GM19043 (cell line): Measurements from ENCODE around the gene FBXW5.

Experiments
- ATAC-seq: cut with Tn5 transposase; IDR thresholded peaks from one replicate; pipeline ENCODE4 v1.9.1; 2021; ENCODE audit warnings: low read depth; ENCODE audit not compliant: unreplicated experiment

Gene FBXW5

DNA sequence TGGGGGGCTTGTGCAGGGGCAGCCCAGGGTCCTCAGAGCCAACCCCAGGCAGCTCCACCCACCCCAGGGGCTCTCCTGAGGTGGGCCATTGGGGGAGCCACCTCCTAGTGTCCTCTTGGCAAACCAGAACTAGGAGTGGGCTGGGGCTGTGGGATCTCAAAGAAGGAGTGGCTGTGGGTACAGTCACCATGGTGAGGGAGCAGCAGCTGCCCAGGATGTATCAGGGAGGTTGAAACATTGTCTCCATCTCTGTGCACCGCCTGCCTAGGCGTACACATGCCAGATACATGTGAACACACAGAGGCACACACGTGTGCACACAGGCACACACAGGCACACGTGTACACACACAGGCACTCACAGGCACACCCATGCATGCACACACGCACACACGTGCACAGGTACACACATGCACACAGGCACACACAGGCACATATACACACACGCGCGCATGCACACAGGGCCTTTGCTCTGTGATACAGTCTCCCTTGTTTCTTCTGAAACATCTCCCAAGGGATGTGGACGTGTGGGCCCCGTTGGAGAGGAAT lies 18.2 kb upstream of the FBXW5 start:
- ATAC-seq, result no peak

DNA sequence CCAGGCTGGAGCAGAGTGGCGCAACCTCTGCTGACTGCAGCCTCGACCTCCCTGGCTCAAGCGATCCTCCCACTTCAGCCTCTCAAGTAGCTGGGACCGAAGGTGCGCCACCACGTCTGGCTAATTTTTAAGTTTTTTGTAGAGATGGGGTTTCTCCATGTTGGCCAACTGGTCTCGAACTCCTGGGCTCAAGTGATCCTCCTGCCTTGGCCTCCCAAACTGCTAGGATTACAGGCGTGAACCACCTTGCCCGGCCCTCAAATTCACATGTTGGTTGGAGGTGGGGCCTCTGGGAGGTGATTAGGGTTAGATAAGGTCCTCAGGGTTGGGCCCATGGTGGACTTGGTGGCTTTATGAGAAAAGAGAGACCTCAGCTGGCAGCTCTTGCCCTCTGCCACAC lies 17.6 kb upstream of the FBXW5 start:
- ATAC-seq, result no peak

DNA sequence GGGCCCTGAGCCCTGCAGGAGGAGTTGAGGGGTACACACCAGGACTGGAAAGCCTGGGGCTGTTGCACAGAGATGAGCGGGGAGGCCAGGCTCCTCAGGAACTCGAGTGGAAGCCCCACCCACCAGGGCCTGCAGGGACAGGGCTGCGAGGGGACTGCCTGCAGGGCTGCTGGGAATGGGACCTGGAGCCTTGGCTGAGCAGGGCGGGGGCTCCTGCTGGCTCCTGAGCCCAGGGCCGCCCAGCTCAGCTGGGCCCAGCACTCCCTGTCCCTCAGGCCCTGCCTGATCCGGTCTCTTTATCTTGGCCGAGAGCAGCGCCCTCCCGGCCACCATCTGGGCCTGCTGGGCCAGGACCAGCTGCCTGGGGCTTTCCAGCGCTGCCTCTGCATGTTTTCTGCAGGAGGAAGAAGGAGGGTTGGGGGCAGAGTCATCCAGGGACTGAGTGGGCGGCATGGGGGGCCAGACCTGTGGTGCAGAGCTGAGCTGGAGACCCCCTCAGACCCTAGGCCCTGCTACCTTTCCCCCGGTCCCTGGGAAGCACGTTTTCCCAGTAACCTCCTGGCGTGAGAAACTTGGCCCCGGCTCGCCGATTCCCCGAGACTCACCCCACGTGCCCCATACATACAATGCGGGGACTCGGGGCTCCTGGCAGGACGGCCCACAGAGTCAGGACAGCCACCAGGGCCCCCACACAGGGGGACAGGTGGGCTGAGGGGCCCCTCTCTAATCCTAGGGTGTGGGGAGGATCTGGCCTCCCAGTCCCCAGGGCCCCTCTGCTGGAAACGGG lies 16.9 kb upstream of the FBXW5 start:
- no peak for ATAC-seq

DNA sequence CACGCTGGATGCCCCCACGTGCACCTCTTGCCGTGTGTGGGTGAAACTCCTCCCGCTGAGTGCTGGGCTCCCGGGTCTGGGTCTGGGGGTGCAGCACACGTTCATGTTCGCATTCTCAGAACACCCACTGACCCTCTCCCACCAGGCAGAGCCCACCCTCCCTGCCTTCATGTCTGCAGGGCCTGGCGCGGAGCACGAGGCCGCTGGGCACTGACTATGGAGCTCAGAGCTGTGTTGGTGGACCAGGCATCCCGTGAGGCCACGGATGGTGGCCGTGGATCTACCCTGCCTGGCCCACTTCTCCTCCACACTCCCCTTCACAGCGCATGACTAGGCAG lies 16.4 kb upstream of the FBXW5 start:
- no peak for ATAC-seq

DNA sequence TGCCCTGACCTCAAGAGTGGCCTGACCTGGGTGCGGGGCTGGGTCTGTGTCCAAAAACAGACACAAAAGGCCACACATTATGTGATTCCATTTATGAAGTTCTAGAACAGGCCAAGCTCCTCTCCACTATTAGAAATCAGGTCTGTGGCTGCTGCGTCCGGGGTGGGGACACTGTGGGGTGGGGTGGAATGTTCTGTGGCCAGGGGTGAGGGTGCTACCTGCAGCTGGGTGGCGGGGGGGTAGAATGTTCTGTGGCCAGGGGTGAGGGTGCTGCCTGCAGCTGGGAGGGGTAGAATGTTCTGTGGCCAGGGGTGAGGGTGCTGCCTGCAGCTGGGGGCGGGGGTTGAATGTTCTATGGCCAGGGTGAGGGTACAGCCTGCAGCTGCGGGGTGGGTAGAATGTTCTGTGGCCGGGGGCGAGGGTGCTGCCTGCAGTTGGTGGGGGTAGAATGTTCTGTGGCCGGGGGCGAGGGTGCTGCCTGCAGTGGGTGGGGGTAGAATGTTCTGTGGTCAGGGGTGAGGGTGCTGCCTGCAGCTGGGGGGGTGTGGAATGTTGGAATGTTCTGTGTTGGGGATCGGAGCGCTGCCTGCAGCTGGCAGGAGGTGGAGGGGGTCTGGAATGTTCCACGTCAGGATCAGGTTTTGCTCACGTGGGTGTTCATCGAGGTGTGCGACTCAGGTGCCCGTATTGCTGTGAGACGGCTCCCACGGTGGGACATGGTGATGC lies 15.8 kb upstream of the FBXW5 start:
- ATAC-seq, result no peak

DNA sequence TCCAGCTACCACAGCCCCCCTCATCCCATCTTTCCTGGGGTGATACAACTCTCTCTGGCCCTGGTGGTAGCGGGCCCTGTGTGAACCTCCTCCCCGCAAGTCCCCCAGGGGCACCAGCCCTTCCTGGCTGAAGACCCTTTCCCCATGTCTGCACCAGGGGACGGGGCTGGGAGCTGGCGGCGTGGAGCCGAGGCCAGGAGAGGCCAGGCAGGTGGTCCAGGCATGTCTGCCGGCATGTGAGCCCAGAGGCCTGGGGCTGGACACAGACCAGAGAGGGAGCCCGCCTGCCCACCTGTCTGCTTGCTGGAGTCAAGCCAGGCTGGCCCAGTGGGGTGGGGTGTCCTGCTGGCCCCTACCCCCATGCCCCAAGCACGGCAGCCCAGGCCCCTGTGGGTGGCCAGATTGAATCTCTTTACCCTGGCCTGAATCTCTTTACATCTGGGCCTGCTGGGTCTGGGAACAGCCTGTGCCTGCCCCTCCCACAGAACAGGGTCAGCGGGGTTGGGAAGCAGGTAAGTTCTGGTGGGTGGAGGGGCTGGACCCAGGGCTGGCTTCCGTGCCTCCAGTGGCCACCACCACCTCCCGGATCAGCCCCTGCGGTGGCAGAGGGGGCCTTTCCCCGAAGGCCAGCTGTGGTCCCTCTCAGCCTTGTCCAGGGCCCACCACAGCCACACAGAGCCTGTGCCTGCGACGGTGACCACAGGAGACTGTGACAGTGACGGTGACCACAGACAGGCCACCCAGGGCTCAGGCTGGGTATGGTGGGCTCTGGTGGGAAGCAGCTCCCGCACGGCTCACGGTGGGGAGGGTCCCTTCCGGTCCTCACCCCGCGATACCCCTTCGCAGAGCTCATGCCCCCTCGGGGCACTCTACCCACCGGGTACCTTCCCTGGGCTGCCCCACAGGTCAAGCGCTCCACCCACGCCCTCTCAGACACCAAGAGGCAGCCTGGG lies 14.6 kb upstream of the FBXW5 start:
- no peak for ATAC-seq

DNA sequence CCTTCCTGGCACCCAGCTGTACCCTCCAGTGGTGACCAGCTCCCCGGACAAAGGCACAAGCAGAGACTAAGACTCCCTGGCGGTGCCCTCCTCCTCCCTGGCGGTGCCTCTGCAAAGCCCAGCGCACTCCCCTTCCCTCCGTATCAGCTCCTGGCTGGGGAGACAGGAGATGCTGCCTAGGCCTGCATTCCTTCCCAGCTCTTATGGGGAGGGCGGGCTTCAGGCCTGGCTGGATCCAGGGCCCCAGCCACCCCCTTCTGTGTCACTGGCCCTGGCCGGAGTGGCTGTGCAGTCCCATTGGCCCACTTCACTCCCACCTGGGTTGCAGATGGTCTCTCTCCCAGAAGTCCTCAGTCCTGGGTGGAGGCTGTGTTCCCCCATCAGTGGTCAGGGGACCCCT lies 13.9 kb upstream of the FBXW5 start:
- ATAC-seq, result no peak

DNA sequence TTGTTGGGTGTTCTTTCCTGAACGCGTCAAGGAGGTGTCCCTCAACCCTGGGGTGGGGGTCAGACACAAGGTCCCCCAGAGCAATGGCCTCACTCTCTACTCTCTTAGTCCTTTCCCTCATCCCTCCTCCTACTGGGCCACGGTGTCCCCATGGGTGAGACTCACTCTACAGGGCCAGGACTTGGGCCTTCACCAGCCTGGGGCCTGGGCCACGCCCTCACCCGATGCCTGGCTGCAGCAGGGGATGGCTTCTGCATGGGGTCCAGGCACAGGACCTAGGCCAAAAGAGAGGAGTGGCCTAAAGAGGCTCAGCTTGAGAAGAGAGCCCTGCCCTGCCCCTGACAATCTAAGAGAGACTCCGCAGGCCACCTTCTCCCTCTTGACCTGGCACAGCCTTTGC lies 13.4 kb upstream of the FBXW5 start:
- no peak for ATAC-seq

DNA sequence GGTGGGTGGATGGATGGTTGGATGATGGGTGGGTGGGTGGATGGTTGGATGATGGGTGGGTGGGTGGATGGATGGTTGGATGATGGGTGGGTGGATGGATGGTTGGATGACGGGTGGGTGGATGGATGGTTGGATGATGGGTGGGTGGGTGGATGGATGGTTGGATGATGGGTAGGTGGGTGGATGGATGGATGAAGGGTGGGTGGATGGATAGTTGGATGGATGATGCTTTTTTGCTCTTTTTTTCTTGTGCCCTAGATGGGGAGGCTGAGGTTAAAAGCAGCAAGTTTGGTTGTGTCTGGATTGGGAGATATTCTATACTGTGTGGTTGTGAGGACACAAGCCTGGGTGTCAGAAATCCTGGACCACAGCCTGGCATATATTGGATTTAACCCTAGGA lies 12.9 kb upstream of the FBXW5 start:
- no peak for ATAC-seq

DNA sequence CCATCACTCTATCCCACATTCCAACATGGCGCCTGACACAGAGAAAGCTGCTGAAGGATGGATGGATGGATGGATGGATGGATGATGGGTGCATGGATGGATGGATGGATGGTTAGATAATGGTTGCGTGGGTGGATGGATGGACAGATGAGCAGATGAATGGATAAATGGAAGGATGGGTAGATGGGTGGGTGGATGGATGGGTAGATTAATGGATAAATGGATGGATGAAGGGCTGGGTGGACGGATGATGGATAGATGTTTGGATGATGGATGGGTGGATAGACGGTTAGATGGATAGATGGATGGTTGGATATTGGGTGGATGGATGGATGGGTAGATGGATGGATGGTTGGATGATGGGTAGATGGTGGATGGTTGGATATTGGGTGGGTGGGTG lies 12.1 kb upstream of the FBXW5 start:
- ATAC-seq, result no peak

DNA sequence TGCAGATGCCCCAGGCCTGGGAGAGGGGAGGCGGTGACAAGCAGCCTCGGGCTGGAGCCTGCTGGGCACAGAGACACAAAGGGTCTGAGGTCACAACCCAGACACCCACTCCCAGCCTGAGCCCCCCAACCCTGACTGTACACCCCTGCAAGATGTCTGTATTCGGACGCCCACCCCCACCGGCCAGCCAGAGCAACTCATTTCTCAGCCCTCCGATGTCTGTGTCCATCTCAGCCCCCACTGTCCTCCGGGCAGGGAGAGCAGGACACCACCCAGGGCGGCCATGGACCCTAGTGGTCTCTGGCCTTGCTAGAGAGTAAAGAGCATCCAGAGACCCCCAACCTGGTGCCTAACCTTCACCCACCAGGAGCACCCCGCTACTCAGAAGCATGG lies 11.4 kb upstream of the FBXW5 start:
- ATAC-seq, result no peak

DNA sequence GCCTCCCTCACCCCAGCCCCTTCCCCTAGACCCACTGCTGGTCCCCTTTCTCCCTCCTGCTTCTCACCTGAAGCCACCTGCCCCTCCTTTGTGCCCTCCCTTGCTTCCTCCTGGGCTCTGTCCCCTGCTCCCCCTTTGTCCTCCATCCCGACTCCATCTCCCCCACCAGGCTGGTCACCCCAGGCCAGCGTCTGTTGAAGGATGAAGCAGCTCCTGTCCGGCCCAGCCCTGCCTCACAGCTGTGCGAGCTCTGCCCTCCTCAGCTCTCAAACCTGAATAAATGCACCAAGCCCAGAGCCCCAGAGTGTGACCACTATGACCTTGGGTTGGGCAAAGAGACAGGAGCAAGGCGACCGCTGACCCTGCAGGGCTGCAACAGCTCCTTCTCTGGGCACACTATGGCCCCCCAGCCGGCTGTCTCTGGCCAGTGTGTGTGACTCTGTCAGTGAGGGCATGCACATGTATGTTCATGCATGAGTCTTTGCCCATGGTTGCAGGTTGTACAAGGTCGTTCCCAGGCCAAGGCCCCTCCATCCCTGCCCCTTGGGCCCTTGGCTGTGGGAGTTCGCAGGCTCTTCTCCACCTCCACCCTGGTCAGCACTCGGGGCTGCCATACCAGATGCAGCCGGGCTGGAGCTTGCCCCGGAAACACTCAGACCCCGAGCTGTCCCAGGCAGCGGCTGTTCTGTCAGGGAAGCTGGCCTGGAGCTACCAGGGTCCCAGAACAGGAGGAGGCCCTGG lies 10.8 kb upstream of the FBXW5 start:
- ATAC-seq, result no peak

DNA sequence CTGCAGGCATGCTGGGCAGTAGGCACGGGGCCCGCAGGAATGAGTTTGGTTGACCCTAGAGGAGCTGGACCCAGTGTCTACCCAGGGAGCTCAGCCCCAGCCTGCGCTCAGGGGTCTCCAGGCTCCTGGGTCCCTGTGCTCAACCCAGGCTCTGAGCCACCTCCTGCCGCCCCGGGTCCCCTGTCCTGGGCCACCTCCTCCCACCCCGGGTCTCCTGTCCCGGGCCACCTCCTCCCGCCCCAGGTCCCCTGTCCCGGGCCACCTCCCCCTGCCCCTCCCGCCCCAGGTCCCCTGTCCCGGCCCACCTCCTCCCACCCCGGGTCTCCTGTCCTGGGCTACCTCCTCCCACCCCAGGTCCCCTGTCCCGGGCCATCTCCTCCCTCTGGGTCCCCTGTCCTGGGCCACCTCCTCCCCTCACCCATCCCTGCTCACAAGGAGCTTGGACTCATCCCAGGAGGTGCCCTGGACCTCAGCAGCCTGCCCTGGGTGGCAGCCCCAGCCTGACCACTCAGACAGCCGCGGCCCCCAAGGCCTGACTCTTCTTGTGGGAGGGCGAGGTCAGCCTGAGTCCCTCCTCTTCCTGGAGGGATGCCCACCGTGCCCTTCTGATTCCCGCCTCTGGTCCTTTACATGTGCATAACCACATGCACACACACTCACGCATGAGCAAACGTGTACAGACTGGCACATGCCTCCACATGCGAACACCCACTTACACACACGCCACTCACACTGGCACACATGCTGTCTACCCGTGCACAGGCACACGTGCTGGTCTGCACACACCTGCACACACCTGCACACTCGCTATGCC lies 9.9 kb upstream of the FBXW5 start:
- no peak for ATAC-seq

DNA sequence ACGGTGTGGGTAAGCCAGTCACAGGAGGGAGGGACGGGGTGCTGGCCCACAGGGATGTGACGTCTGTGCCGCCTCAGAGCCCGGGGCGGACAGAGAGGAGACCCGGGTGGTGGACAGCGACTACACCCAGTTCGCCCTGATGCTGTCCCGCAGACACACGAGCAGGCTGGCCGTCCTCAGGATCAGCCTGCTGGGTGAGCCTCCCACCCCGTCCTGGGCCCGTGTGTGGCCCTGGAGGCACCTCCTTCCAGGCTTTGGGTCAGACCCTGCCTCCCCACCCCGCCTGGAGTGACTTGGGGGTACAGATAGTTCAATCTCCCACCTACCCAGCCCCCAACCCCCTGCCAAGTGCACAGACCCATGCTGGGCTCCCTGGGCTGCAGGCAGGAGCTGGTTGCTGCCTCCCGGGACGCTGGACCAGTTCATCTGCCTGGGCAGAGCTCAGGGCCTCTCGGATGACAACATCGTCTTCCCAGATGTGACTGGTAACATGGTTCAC lies 9.3 kb upstream of the FBXW5 start:
- no peak for ATAC-seq

DNA sequence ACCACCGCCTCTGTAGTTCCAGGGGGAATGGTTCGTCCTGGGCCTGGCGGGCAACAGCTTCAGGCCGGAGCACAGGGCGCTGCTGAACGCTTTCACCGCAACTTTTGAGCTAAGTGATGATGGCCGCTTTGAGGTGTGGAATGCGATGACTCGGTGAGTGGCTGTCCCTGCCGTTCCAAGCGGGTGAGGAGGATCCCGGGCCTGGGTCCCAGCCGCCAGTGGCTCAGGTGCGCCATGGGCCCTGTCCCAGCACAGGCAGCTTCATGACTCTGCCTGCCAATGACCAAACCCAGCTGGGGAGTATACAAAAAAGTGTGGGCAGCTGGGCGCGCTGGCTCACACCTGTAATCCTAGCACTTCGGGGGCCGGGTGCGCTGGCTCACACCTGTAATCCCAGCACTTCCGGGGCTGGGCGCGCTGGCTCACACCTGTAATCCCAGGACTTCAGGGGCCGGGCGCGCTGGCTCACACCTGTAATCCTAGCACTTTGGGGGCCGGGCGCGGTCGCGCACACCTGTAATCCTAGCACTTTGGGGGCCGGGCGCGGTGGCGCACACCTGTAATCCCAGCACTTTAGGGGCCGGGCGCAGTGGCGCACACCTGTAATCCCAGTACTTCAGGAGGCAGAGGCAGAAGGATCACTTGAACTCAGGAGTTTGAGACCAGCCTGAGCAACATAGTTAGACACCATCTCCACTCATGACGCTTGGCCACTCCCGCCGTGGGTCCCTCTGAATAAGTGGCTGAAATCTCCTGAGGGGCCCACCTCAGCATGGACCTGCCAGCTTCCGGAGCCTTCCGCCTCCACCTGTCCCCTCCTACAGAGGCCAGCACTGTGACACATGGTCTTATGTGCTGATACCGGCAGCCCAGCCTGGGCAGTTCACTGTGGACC lies 8.6 kb upstream of the FBXW5 start:
- ATAC-seq, result no peak

DNA sequence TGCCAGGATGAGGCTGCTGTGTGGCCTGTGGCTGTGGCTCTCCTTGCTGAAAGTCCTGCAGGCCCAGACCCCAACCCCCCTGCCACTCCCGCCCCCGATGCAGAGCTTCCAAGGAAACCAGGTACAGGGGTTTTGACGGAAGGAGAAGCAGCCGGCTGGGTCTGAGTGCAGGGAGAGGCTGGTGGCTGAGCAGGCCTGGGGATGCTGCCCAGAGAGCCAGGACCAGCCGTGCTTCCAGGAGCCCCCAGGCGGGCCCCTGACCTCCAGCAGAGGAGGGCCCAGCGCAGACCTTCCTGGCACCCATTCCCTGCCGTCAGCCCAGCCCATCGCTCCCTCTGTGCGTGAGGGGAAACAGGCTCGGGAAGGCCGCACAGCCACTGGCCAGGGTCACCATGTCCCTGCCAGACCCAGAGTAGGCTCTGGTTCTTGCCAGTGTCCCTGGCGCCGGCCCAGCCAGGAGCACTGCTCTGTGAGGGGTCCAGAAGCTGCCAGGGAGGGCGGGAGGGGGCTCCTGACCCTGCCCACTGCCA lies 7.8 kb upstream of the FBXW5 start:
- no peak for ATAC-seq

DNA sequence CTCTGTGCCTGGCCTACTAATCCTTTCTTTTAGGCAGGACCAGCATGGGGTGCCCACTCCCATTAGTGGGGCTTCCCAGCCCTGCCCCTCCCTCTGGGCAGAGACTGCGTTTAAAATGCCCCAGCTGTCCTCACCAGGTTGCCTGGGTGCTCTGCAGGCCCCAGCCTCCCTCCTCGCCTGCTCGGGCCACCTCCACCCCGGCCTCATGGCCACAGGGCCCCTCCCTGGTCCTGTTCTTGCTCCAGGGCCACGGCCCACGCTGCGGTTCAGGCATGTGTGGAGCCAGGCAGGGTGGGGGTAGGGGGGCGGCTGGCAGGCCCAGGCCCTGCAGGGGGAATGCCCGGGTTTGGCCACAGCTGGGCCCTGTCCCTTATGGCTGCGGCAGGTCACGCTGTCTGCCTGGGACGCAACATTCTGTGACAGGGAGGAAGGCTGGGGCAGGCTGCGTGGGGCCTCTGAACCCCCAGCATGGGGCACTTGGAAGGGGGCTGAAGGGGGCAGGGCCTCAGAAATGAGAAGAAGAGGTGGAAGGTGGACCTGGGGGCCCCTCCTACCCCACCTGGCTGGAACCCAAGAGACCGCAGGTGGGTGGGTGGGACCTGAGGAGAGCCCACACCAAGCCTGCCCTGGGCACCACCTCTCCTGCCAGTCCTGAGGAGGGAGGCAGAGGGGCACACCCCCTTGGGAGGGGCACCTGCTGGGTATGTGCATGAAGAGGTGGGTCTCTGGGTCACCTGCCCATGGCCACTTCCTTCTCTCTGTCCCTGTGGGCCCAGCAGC lies 7.2 kb upstream of the FBXW5 start, which contains the start of gene LCN12:
Gene LCN12, plus strand, starts transcription at position 733 of the 780 bp plus-strand sequence. CDS start 55 bp downstream, outside the sequence.
- no peak for ATAC-seq
